K562 (cell line): ENCODE data around the gene TLCD1. TPM values are rescaled to one million over a fixed set of nuclear protein-coding genes. Genes with fewer than 3 reads are reported as not detected.

Source experiments
- ARHGAP35 ChIP-seq: fragments of 450-650 bp; IDR thresholded peaks from 2 replicates; pipeline ENCODE4 v1.6.1; 2018; ENCODE audit not compliant: partially characterized antibody
- ARID1B ChIP-seq: fragments of 450-650 bp; IDR thresholded peaks from 2 replicates; pipeline ENCODE4 v1.6.1; 2016; ENCODE audit warnings: antibody characterized with exemption, mild to moderate bottlenecking, inconsistent platforms
- BHLHE40 ChIP-seq: IDR thresholded peaks from 2 replicates; pipeline ENCODE4 v1.6.1; 2011; ENCODE audit warnings: low read length, improper control_type of control experiment
- BMI1 ChIP-seq: fragments of 150-350 bp; IDR thresholded peaks from 2 replicates; pipeline ENCODE4 v1.6.1; 2014; ENCODE audit warnings: low read length
- DPF2 ChIP-seq: fragments of 450-650 bp; IDR thresholded peaks from 2 replicates; pipeline ENCODE4 v1.6.1; 2016
- GATAD2A ChIP-seq: fragments of 450-650 bp; IDR thresholded peaks from 2 replicates; pipeline ENCODE4 v1.6.1; 2017
- KDM4B ChIP-seq, 2 experiments: fragments of 450-650 bp in 1 of 2; sonication (generic) in 1 of 2; IDR thresholded peaks; 2 replicates each; pipeline ENCODE4 v1.6.1; 2016 to 2017; ENCODE audit warnings: borderline replicate concordance in 2 of 2, antibody characterized with exemption in 1 of 2, low read depth in 1 of 2, mild to moderate bottlenecking in 1 of 2
- L3MBTL2 ChIP-seq: fragments of 450-650 bp; IDR thresholded peaks from 2 replicates; pipeline ENCODE4 v1.6.1; 2016; ENCODE audit warnings: mild to moderate bottlenecking, moderate library complexity
- MAZ ChIP-seq, 2 experiments: fragments of 450-650 bp in 1 of 2; sonication (generic) in 1 of 2; formaldehyde crosslinking; IDR thresholded peaks in 1 of 2; conservative IDR thresholded peaks in 1 of 2; 2 replicates each; pipeline versions ENCODE4 v1.4.0 to v1.5.0; 2020; ENCODE audit warnings: mild to moderate bottlenecking in 1 of 2, missing genetic modification reagents in 1 of 2
- MTA2 ChIP-seq: fragments of 450-650 bp; IDR thresholded peaks from 2 replicates; pipeline ENCODE4 v1.6.1; 2016; ENCODE audit warnings: low read depth
- MXI1 ChIP-seq: IDR thresholded peaks from 2 replicates; pipeline ENCODE4 v1.6.1; 2011; ENCODE audit warnings: low read depth, mild to moderate bottlenecking, improper control_type of control experiment, low read length
- NR2C2 ChIP-seq, 2 experiments: fragments of 200-800 bp in 1 of 2; sonication (Bioruptor generic) in 1 of 2; sonication (generic) in 1 of 2; formaldehyde crosslinking in 1 of 2; IDR thresholded peaks; 2 replicates each; pipeline versions ENCODE4 v1.6.1 to v1.8.0; 2016 to 2022; ENCODE audit warnings: mild to moderate bottlenecking in 1 of 2, missing compliant biosample characterization in 1 of 2, missing genetic modification characterization in 1 of 2, missing genetic modification reagents in 1 of 2
- RFX1 ChIP-seq: fragments of 450-650 bp; IDR thresholded peaks from 2 replicates; pipeline ENCODE4 v1.6.1; 2016; ENCODE audit warnings: mild to moderate bottlenecking, moderate library complexity
- STAT5A ChIP-seq: IDR thresholded peaks from 2 replicates; pipeline ENCODE4 v1.6.1; 2012; ENCODE audit warnings: low read length, inconsistent platforms, borderline replicate concordance
- YY1 ChIP-seq, 3 experiments: IDR thresholded peaks; 2 replicates each; pipeline ENCODE4 v1.6.1; 2011; ENCODE audit warnings: low read length in 2 of 3, mild to moderate bottlenecking in 2 of 3, moderate library complexity in 2 of 3, borderline replicate concordance in 1 of 3, control low read depth in 1 of 3, low read depth in 1 of 3; ENCODE audit not compliant: insufficient read depth in 3 of 3, insufficient replicate concordance in 2 of 3, control insufficient read depth in 1 of 3, insufficient read length in 1 of 3; ENCODE audit errors: extremely low read depth in 1 of 3
- ZNF175 ChIP-seq: fragments of 200-800 bp; sonication (Bioruptor generic); IDR thresholded peaks from 2 replicates; pipeline ENCODE4 v1.6.1; 2016; ENCODE audit warnings: low read depth, mild to moderate bottlenecking, missing genetic modification characterization, missing compliant biosample characterization
- ZNF197 ChIP-seq: fragments of 200-800 bp; sonication (Bioruptor generic); IDR thresholded peaks from 2 replicates; pipeline ENCODE4 v1.6.1; 2016; ENCODE audit warnings: low read depth, missing genetic modification characterization, missing compliant biosample characterization
- ZNF263 ChIP-seq: sonication (generic); formaldehyde crosslinking; IDR thresholded peaks from 2 replicates; pipeline ENCODE4 v1.8.0; 2022; ENCODE audit warnings: mild to moderate bottlenecking, missing genetic modification reagents, borderline replicate concordance
- ZNF644 ChIP-seq: fragments of 200-800 bp; sonication (Bioruptor generic); IDR thresholded peaks from 2 replicates; pipeline ENCODE4 v1.6.1; 2016; ENCODE audit warnings: low read depth, missing genetic modification characterization, missing compliant biosample characterization
- polyA plus RNA-seq, 8 experiments: library from polyadenylated mRNA; depleted of rRNA in 4 of 8; stranded (reverse) in 5 of 8; unstranded in 3 of 8; fragments of >200 nt; fragmentation: Nextera tagmentation in 2 of 8; fragmentation: Illumina TruSeq in 1 of 8; extraction: Ambion mirVana in 2 of 8; extraction: Trizol in 1 of 8; gene quantifications; 2 replicates each; pipeline versions ENCODE4 v1.2.1 to v1.2.3, GENCODE V29; 2011 to 2014; ENCODE audit warnings: inconsistent platforms in 1 of 8, missing spikeins in 1 of 8
- total RNA-seq, 7 experiments: library from RNA; depleted of rRNA in 6 of 7; stranded (reverse); fragments of >200 nt in 6 of 7; fragmentation: Illumina TruSeq in 2 of 7; extraction: Trizol in 2 of 7; gene quantifications; 2 replicates each; pipeline versions ENCODE4 v1.2.1 to v1.2.3, GENCODE V29; 2011 to 2021; ENCODE audit warnings: low replicate concordance in 1 of 7
- TF ChIP-seq, protein P1 (sequence below): fragments of 250-450 bp; sonication (Bioruptor Pico); IDR thresholded peaks from 2 replicates; pipeline ENCODE4 v1.5.0; 2021; ENCODE audit warnings: mild to moderate bottlenecking, borderline replicate concordance

Gene TLCD1
- total and polyA plus RNA-seq, 9 of the 15 experiments (the other 6 are each of a cell fraction or from before 2014, with no cell fraction given): 6.8 to 37.7 (median 21.7) TPM

DNA sequence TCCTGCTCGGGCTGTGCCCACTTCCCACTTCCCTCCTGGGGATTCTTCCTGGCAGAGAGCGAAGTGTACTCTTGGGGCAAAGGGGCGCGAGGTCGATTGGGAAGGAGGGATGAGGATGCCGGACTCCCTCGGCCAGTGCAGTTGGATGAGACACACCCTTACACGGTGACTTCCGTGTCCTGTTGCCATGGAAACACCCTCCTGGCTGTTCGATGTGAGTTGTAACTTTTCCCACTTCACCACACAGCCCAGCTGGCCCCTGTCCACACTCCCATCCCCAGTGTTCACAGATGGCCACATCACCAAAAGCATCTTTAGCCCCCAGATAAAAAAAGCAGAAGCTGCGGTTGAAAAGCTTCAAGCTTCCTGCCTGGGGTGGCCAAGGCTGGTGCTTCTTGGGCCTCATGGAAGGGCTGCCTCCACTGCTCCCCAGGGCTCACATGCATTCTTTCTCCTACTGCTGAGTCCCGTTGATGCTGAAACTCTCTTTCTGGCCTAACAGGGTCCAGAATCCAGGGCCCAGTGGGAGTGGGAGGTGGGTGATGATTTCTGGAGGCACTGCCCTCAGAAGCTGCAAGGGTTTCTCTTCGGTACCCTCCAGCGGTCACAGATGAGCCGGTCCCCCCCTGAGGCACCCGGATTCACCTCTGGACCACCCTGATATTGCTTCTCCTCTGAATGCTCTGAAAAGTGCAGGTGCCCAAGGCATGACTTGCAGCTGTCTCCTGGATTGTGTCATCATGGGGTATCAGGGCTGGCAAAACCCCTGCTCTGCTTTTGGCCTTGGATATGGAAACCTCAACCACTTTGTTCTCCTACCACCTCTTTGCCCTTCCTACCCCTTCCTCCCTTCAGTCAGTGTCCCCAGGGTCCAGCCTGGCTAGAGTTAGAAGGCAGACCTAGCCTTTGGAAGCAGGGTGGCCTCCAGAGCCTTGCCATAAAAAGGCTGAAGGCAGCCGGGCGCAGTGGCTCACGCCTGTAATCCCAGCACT is 15.6 kb upstream of the TLCD1 start (continued):
- TF ChIP-seq KDM4B (IDR thresholded peaks at IDR 0.05; ENCODE audit: borderline replicate concordance in 2 of 2, low read depth in 1 of 2) (no peak), ZNF644 (0 out of 2 replicates have a peak, but pooled peaks have one; percentile 54), ARID1B (peak; percentile 81), RFX1 (peak; percentile 98), ZNF197 (CRISPR knock-in tag) (peak; percentile 45; the same call in 1 of the 2 replicates), GATAD2A (no peak), BHLHE40 (peak; percentile 43; the same call in 1 of the 2 replicates), BMI1 (peak; percentile 69; the same call in 1 of the 2 replicates), MXI1 (peak; percentile 75; the same call in 1 of the 2 replicates), STAT5A (peak; percentile 30; the same call in 1 of the 2 replicates), ZNF175 (CRISPR knock-in tag) (peak; percentile 48; the same call in 1 of the 2 replicates), NR2C2 (CRISPR knock-in tag; IDR thresholded peaks at IDR 0.05) (0 out of 2 replicates have a peak, but pooled peaks have one; percentile 38), NR2C2 (tag; IDR thresholded peaks at IDR 0.05) (no peak), L3MBTL2 (peak; percentile 48; the same call in 1 of the 2 replicates), MAZ (CRISPR knock-in tag; conservative IDR thresholded peaks at IDR 0.05 in 1 of 2, IDR thresholded peaks at IDR 0.05 in 1 of 2) (peak in 1 of 2 experiments; percentile 31; a peak in 2 of 4 replicates), YY1 (IDR thresholded peaks at IDR 0.05; ENCODE audit: borderline replicate concordance in 1 of 3, control insufficient read depth in 1 of 3, extremely low read depth in 1 of 3, insufficient read depth in 3 of 3, insufficient read length in 1 of 3, insufficient replicate concordance in 2 of 3, low read depth in 1 of 3, low read length in 2 of 3) (peak in 1 of 3 experiments; percentile 22), MTA2 (peak; percentile 71), DPF2 (peak; percentile 42; the same call in 1 of the 2 replicates), ZNF263 (CRISPR knock-in tag) (peak; percentile 39; the same call in 1 of the 2 replicates), ARHGAP35 (no peak)
- TF ChIP-seq, protein P1, sequence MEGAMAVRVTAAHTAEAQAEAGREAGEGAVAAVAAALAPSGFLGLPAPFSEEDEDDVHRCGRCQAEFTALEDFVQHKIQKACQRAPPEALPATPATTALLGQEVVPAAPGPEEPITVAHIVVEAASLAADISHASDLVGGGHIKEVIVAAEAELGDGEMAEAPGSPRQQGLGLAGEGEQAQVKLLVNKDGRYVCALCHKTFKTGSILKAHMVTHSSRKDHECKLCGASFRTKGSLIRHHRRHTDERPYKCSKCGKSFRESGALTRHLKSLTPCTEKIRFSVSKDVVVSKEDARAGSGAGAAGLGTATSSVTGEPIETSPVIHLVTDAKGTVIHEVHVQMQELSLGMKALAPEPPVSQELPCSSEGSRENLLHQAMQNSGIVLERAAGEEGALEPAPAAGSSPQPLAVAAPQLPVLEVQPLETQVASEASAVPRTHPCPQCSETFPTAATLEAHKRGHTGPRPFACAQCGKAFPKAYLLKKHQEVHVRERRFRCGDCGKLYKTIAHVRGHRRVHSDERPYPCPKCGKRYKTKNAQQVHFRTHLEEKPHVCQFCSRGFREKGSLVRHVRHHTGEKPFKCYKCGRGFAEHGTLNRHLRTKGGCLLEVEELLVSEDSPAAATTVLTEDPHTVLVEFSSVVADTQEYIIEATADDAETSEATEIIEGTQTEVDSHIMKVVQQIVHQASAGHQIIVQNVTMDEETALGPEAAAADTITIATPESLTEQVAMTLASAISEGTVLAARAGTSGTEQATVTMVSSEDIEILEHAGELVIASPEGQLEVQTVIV (CRISPR knock-in tag): no peak
